GM21381 (cell line): ENCODE data around the gene RAB1B.
"Not testable (repeated sequence)": the region's sequence is repeated elsewhere in the genome, so short reads cannot be mapped to it uniquely, and the experiment has no call there.

ENCODE experiments used
- ATAC-seq: cut with Tn5 transposase; IDR thresholded peaks from one replicate; pipeline ENCODE4 v1.9.1; 2021; ENCODE audit warnings: mild to moderate bottlenecking, moderate library complexity; ENCODE audit not compliant: unreplicated experiment

The RAB1B gene

GRCh38 chr11:66239511-66239910 lies 28.9 kb upstream of the RAB1B start:
- no peak for ATAC-seq

- ATAC-seq = no peak
These were observed 28.2 kb upstream of the RAB1B start for GRCh38 chr11:66239998-66240780.

- no peak for ATAC-seq
These were observed 27.7 kb upstream of the RAB1B start for GRCh38 chr11:66240781-66241136.

DNA sequence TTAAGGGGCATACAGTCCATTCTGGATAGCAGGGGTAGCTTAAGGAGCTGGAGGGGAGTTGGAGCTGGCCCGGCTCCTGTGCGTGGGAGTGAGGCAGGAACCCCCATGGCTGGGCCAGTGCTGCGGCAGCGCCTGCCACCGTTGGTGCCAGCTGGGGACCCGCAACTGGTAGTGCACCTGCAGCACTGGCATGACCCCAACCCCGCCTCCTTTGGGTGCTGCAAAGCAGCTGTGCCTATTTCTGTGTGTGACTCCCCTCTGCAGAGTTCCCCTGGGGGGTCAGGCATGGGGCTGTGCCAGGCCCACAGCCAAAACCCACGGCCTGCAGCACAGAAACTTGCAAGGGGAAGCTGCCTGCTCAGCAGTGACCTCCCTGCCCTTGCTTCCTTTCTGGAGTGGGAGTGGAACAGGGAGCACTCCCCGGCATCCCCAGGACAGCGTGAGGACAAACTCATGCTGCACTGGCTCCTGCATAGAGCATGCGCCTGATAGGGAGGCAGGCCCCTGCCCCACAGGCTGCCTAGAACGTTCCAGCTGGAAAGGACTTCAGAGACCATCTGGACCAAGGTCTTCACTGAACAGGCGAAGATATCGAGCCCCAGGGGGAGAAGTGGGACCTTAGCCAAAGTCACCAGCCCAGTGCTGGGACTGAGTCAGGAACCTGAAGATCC lies 26.2 kb upstream of the RAB1B start:
- no peak for ATAC-seq

GRCh38 chr11:66243782-66244535 lies 24.5 kb upstream of the RAB1B start:
- no peak for ATAC-seq

GRCh38 chr11:66247295-66247694 lies 21.1 kb upstream of the RAB1B start:
- no peak for ATAC-seq

DNA sequence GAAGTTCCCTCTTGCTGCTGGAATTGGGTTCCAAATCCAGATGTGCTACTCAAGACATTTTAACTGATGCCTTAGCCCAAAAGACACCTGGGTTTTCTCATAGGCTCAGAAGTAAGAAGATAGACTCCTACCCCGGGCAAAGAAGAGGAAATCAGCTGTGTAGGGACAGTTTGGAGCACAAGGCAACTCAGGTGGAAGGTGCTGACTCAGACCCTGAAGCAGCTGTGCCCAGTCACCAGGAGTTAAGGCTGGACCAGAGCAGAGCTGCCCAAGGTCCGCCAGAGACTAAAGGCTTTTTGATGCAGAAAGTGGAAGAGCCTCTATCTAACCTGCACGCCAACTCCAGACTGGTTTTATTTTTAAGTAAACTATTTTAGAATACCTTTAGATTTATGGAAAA lies 20.6 kb upstream of the RAB1B start:
- no peak for ATAC-seq

- ATAC-seq = no peak
These were observed 19.5 kb upstream of the RAB1B start for GRCh38 chr11:66248903-66249302.

- ATAC-seq = no peak
These were observed 16.6 kb upstream of the RAB1B start for GRCh38 chr11:66251809-66252208.

- ATAC-seq = not testable (repeated sequence)
These were observed 15.4 kb upstream of the RAB1B start for GRCh38 chr11:66253081-66253480.

- no peak for ATAC-seq
These were observed 10.0 kb upstream of the RAB1B start for GRCh38 chr11:66258473-66258893.

DNA sequence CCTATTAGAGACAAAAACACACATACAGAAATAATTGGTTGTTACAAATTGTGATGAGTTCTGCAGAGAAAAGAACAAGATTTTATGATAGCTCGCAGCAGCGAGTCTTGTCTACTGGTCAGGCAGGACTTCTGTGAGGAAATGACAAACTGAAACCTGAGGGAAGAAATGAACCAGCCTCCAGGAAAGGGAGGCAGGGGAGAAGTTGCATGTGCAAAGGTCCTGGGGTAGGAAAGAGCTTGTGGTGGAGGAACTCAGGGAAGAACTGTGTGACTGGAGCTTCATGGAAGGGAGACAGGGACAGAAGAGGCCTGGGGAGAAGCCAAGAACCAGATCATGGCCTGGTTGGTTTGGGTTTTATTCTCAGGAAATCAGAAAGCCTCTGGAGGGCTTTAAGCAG lies 9.2 kb upstream of the RAB1B start:
- ATAC-seq = no peak

DNA sequence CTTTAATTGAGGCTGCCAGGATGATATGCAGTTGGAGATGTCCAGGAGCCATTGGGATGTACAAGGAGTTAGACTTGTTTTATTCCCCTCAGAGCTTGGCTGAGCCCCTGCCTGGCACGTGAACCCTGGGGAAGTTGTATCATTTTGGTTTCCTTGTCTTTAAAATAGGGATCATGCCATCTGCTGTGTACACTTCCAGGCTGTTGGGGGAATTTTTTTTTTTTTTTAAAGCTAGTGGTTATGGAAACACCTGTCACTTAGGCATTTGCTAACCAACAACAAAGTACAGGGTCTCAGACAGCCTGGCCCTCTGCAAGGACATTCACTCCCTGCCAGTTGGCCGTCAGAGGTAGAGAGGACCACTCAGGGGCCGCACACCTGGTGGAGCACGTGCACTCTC lies 8.5 kb upstream of the RAB1B start:
- ATAC-seq = no peak

GRCh38 chr11:66261578-66261977 lies 6.9 kb upstream of the RAB1B start:
- ATAC-seq = no peak

DNA sequence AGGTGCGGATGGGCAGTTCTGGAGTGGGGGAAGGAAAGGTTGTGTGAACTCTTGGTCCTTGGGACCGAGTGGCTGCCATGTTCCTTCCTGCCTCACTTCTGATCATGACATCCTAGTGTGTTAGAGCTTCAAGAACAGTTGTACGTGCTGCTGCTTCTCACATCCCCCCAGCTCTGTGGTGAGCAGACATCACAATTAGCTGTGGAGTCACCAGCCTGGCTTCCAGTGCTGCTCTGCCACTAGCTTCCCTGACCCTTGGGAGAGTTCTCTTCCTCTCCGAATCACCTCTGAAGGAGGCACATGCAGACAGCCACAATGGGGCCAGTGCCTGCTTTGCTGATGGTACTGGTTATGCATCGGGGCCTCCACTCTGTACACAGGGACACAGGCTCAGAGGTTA lies 6.2 kb upstream of the RAB1B start:
- ATAC-seq = no peak

DNA sequence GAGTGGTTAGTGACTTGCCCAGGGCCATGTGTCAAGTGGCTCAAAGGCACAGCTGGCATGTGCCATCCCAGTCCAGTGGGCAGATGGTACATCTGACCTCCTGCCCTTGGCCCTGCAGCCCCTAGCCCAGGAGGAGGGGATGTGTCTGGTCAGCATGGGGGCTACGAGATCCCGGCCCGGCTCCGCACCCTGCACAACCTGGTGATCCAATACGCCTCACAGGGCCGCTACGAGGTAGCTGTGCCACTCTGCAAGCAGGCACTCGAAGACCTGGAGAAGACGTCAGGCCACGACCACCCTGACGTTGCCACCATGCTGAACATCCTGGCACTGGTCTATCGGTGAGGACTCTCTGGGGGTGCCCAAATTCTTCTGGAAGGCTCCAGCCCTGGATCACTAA lies 5.7 kb upstream of the RAB1B start:
- no peak for ATAC-seq

- no peak for ATAC-seq
These were observed 5.2 kb upstream of the RAB1B start for GRCh38 chr11:66263231-66263630.

GRCh38 chr11:66263785-66264184 lies 4.7 kb upstream of the RAB1B start:
- ATAC-seq = no peak

- ATAC-seq = no peak
These were observed 4.1 kb upstream of the RAB1B start for GRCh38 chr11:66264383-66264782.

GRCh38 chr11:66264914-66265313 lies 3.5 kb upstream of the RAB1B start:
- no peak for ATAC-seq

- ATAC-seq = no peak
These were observed 2.7 kb upstream of the RAB1B start for GRCh38 chr11:66265531-66266377.
